MM.1S (cell line): ENCODE data around the gene CACHD1.

ENCODE experiments used
- DNase-seq: peaks from one replicate; pipeline ENCODE4 v3.0.0-alpha.2; 2015
- H2AFZ ChIP-seq: fragments of 300-600 bp; sonication (generic); 2 replicates; pipeline ENCODE4 v1.6.0; 2016; ENCODE audit warnings: antibody characterized with exemption, low read length
- H3F3A ChIP-seq: fragments of 300-600 bp; sonication (generic); 2 replicates; pipeline ENCODE4 v1.6.1; 2016; ENCODE audit warnings: mild to moderate bottlenecking, antibody characterized with exemption, low read length, moderate library complexity, mixed read lengths; ENCODE audit not compliant: insufficient read depth
- H3K27ac ChIP-seq: fragments of 300-600 bp; sonication (generic); 2 replicates; pipeline ENCODE4 v1.5.1; 2016; ENCODE audit warnings: mild to moderate bottlenecking, low read length
- H3K27me3 ChIP-seq: fragments of 300-600 bp; sonication (generic); replicated peaks from 2 replicates; pipeline ENCODE4 v1.6.0; 2016; ENCODE audit warnings: low read length; ENCODE audit not compliant: insufficient read depth
- H3K36me3 ChIP-seq: fragments of 300-600 bp; sonication (generic); replicated peaks from 2 replicates; pipeline ENCODE4 v1.6.1; 2016; ENCODE audit warnings: mild to moderate bottlenecking, low read length, mixed read lengths; ENCODE audit not compliant: insufficient read depth
- H3K4me1 ChIP-seq: fragments of 300-600 bp; sonication (generic); 2 replicates; pipeline ENCODE4 v1.6.1; 2016; ENCODE audit warnings: low read length, mixed read lengths
- H3K4me2 ChIP-seq: fragments of 300-600 bp; sonication (generic); 2 replicates; pipeline ENCODE4 v1.6.0; 2016; ENCODE audit warnings: low read depth, low read length
- H3K4me3 ChIP-seq: fragments of 300-600 bp; sonication (generic); 2 replicates; pipeline ENCODE4 v1.5.1; 2016; ENCODE audit warnings: low read length, mixed read lengths
- H3K79me2 ChIP-seq: fragments of 300-600 bp; sonication (generic); 2 replicates; pipeline ENCODE4 v1.6.1; 2016; ENCODE audit warnings: mixed run types, low read length, mixed read lengths
- H3K9ac ChIP-seq: fragments of 300-600 bp; sonication (generic); 2 replicates; pipeline ENCODE4 v1.6.1; 2016; ENCODE audit warnings: low read length, mixed read lengths
- H3K9me2 ChIP-seq: fragments of 300-600 bp; sonication (generic); replicated peaks from 2 replicates; pipeline ENCODE4 v1.6.1; 2016; ENCODE audit warnings: mild to moderate bottlenecking, low read length, mixed read lengths; ENCODE audit not compliant: insufficient read depth
- H3K9me3 ChIP-seq: fragments of 300-600 bp; sonication (generic); replicated peaks from 2 replicates; pipeline ENCODE4 v1.6.1; 2016; ENCODE audit warnings: mild to moderate bottlenecking, low read length, mixed read lengths; ENCODE audit not compliant: insufficient read depth
- H4K20me1 ChIP-seq: fragments of 300-600 bp; sonication (generic); 2 replicates; pipeline ENCODE4 v1.6.1; 2016; ENCODE audit warnings: mild to moderate bottlenecking, low read length, moderate library complexity, mixed read lengths; ENCODE audit not compliant: insufficient read depth
- EZH2 ChIP-seq: fragments of 300-600 bp; sonication (generic); optimal IDR thresholded peaks from 2 replicates; pipeline ENCODE3; 2017; ENCODE audit warnings: low read depth, mild to moderate bottlenecking, antibody characterized with exemption, low read length, mixed read lengths
- EZH2phosphoT487 ChIP-seq: fragments of 300-600 bp; sonication (generic); IDR thresholded peaks from 2 replicates; pipeline ENCODE4 v1.6.1; 2018; ENCODE audit warnings: antibody characterized with exemption, low read length
- TF ChIP-seq, protein P1 (sequence below): fragments of 300-600 bp; sonication (generic); IDR thresholded peaks from 2 replicates; pipeline ENCODE4 v1.5.1; 2016; ENCODE audit warnings: antibody characterized with exemption, low read length, mixed read lengths

Gene CACHD1

DNA sequence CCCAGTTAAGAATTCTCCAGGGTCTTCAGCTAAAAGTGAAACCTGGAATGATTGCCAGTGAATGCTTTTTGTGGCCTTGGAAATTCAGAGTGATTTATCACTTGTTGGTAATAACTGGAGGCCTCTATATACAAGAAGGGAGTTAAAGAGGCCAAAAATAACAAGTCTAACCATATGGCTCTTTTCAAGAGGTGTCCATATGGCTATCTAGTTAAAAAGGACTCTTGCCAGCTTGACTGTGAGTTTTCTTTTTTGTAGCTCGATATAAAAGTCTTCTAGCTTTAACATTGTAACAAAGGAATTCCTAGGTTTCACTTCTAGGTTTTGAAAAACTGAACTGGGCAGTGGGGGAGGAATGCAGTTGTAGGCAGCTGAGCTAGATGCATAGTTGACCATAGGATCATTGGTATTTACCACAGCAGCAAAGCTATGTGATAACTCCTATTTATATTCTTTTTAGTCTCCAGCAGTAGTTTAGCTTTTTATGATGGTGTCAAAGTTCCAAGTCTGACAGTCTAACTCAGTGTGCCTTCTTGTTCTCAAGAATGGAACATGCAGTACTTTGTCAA, 44.4 kb downstream of the CACHD1 start:
- no peak overlapping the region for H3K9ac ChIP-seq
- TF ChIP-seq EZH2 (no peak), EZH2phosphoT487 (no peak)
- TF ChIP-seq, protein P1, sequence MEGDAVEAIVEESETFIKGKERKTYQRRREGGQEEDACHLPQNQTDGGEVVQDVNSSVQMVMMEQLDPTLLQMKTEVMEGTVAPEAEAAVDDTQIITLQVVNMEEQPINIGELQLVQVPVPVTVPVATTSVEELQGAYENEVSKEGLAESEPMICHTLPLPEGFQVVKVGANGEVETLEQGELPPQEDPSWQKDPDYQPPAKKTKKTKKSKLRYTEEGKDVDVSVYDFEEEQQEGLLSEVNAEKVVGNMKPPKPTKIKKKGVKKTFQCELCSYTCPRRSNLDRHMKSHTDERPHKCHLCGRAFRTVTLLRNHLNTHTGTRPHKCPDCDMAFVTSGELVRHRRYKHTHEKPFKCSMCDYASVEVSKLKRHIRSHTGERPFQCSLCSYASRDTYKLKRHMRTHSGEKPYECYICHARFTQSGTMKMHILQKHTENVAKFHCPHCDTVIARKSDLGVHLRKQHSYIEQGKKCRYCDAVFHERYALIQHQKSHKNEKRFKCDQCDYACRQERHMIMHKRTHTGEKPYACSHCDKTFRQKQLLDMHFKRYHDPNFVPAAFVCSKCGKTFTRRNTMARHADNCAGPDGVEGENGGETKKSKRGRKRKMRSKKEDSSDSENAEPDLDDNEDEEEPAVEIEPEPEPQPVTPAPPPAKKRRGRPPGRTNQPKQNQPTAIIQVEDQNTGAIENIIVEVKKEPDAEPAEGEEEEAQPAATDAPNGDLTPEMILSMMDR = no peak
- H3K36me3 ChIP-seq = no peaks in the 10 kb centered on the region
- no peak overlapping the region for H3K4me3 ChIP-seq
- no peaks in the 10 kb centered on the region for H3F3A ChIP-seq
- peak; percentile 25 for DNase-seq
- peak overlapping the region; percentile 21; the same call in 1 of the 2 replicates for H2AFZ ChIP-seq
- no peaks in the 10 kb centered on the region for H3K9me3 ChIP-seq
- H3K27ac ChIP-seq = no peak overlapping the region
- H3K79me2 ChIP-seq = no peaks in the 10 kb centered on the region
- no peaks in the 10 kb centered on the region for H3K27me3 ChIP-seq
- H3K9me2 ChIP-seq = no peaks in the 10 kb centered on the region
- H3K4me2 ChIP-seq = peak overlapping the region; percentile 33
- H4K20me1 ChIP-seq = no peaks in the 10 kb centered on the region
- H3K4me1 ChIP-seq = peaks cover 9% of the 10 kb centered on the region; the same call in 1 of the 2 replicates

DNA sequence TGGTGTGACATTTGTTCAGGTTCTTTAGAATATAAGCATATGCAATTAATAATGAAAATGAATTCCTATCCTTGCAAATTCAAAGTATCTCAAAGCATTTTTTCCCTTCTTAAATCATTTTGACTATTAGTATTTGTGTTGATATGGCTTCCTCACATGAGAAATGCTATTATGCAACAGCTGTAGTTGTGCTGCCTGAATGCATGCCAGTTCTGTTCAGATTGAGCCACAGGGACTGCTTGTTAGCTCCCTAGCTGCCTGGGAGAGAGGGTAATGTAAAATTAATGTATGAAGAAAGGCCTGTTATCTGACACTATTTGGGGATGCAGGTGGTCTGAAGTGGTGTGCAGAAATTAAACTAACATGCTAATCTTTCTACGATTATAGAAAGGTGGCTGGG, 45.5 kb downstream of the CACHD1 start:
- no peak for DNase-seq
- Histone ChIP-seq H3K4me3 (no peak overlapping the region), H3K4me1 (peaks cover 9% of the 10 kb centered on the region; the same call in 1 of the 2 replicates), H3K4me2 (no peak overlapping the region), H3K36me3 (no peaks in the 10 kb centered on the region), H3K27me3 (no peaks in the 10 kb centered on the region), H3K9me2 (no peaks in the 10 kb centered on the region), H3F3A (no peaks in the 10 kb centered on the region), H3K9me3 (no peaks in the 10 kb centered on the region), H3K79me2 (no peaks in the 10 kb centered on the region), H3K27ac (no peak overlapping the region), H2AFZ (no peak overlapping the region), H4K20me1 (no peaks in the 10 kb centered on the region), H3K9ac (no peak overlapping the region)
- no peak for TF ChIP-seq EZH2phosphoT487
- TF ChIP-seq EZH2 = no peak
- TF ChIP-seq, protein P1 = no peak

GRCh38 chr1:64516301-64516700, 46.4 kb downstream of the CACHD1 start:
- no peak for TF ChIP-seq EZH2phosphoT487
- TF ChIP-seq EZH2 = no peak
- TF ChIP-seq, protein P1 = no peak
- Histone ChIP-seq H2AFZ (no peak overlapping the region), H3K27me3 (no peaks in the 10 kb centered on the region), H3K4me3 (no peak overlapping the region), H4K20me1 (no peaks in the 10 kb centered on the region), H3K9ac (no peak overlapping the region), H3K9me2 (no peaks in the 10 kb centered on the region), H3K4me1 (peaks cover 9% of the 10 kb centered on the region; the same call in 1 of the 2 replicates), H3K4me2 (no peak overlapping the region), H3K27ac (no peak overlapping the region), H3K36me3 (no peaks in the 10 kb centered on the region), H3K79me2 (no peaks in the 10 kb centered on the region), H3F3A (no peaks in the 10 kb centered on the region), H3K9me3 (no peaks in the 10 kb centered on the region)
- DNase-seq = no peak
